ENCODE measurements around the gene OR8G1. TPM values are rescaled to one million over a fixed set of nuclear protein-coding genes. Genes with fewer than 3 reads are reported as not detected.

Gene OR8G1
- total RNA-seq, 1 experiment from 2014 or later = not detected

GRCh38 chr11:124210421-124210820 is 30.5 kb upstream of the OR8G1 start:
- no peak overlapping the region for H3K4me2 ChIP-seq (ENCODE audit: insufficient read depth, insufficient read length, low read length)
- H3K4me1 ChIP-seq (ENCODE audit: insufficient read depth, low read length) = no peaks in the 10 kb centered on the region
- Mint-ChIP-seq H3K27me3 (ENCODE audit: low read depth) (peaks cover 6% of the 10 kb centered on the region; the same call in 1 of the 2 replicates), H3K4me3 (no peak overlapping the region), H3K9me3 (no peaks in the 10 kb centered on the region), H3K36me3 (ENCODE audit: insufficient read depth in 1 of 3, low read depth in 3 of 3) (no peaks in the 10 kb centered on the region), H3K4me1 (peaks cover 3% of the 10 kb centered on the region in 2 experiments; a peak in 3 of 4 replicates), H3K27ac (no peak overlapping the region)
- H3K4ac ChIP-seq (ENCODE audit: low read depth, low read length) = no peak overlapping the region
- H4K20me1 ChIP-seq (ENCODE audit: control insufficient read depth, insufficient read depth, insufficient read length) = no peaks in the 10 kb centered on the region
- H2BK120ac ChIP-seq (ENCODE audit: low read depth, low read length, poor library complexity, severe bottlenecking) = no peak overlapping the region
- no peak for DNase-seq
- 0 out of 2 replicates have a peak, but pooled peaks cover 2% of the 10 kb centered on the region for H3K79me2 ChIP-seq (ENCODE audit: insufficient read depth, low read length)
- H3K14ac ChIP-seq (ENCODE audit: insufficient read depth, low read length) = no peak overlapping the region
- H3K23me2 ChIP-seq (ENCODE audit: insufficient read length, low read depth, low read length, poor library complexity, severe bottlenecking) = no peaks in the 10 kb centered on the region
- no peak overlapping the region for H2BK5ac ChIP-seq (ENCODE audit: insufficient read length, low read length)
- no peak overlapping the region for H4K8ac ChIP-seq (replicated peaks; ENCODE audit: insufficient read length, low read depth, low read length)
- no peak overlapping the region for H3K18ac ChIP-seq (ENCODE audit: insufficient read length, low read depth, low read length)
- H3K27ac ChIP-seq (ENCODE audit: insufficient read length, low read depth, low read length) = no peak overlapping the region
- H4K5ac ChIP-seq (ENCODE audit: insufficient read length, low read depth, low read length) = no peak overlapping the region
- H3K9ac ChIP-seq (ENCODE audit: extremely low read depth, insufficient read length, low read length) = no peak overlapping the region
- H2BK12ac ChIP-seq (ENCODE audit: insufficient read length, low read depth, low read length) = no peak overlapping the region
- no peak overlapping the region for H3T11ph ChIP-seq (ENCODE audit: low read length)
- H2AFZ ChIP-seq (ENCODE audit: low read length) = no peak overlapping the region
- no peak overlapping the region for H2AK5ac ChIP-seq (ENCODE audit: insufficient read length, low read length)
- H2BK20ac ChIP-seq (ENCODE audit: low read depth, low read length, poor library complexity, severe bottlenecking) = no peak overlapping the region
- H3K56ac ChIP-seq (ENCODE audit: insufficient read length, low read depth, low read length) = no peak overlapping the region
- H3K27me3 ChIP-seq (ENCODE audit: insufficient read depth, low read length) = no peaks in the 10 kb centered on the region
- H3K9me3 ChIP-seq (ENCODE audit: control insufficient read depth, low read depth, low read length) = no peaks in the 10 kb centered on the region
- H2BK15ac ChIP-seq (ENCODE audit: low read depth, low read length) = no peak overlapping the region
- WGBS (ENCODE audit: extremely low coverage, insufficient read length, low lambda C conversion rate) = no CpG with 5 or more reads among the region's 5 CpGs
- TF ChIP-seq, protein P1, sequence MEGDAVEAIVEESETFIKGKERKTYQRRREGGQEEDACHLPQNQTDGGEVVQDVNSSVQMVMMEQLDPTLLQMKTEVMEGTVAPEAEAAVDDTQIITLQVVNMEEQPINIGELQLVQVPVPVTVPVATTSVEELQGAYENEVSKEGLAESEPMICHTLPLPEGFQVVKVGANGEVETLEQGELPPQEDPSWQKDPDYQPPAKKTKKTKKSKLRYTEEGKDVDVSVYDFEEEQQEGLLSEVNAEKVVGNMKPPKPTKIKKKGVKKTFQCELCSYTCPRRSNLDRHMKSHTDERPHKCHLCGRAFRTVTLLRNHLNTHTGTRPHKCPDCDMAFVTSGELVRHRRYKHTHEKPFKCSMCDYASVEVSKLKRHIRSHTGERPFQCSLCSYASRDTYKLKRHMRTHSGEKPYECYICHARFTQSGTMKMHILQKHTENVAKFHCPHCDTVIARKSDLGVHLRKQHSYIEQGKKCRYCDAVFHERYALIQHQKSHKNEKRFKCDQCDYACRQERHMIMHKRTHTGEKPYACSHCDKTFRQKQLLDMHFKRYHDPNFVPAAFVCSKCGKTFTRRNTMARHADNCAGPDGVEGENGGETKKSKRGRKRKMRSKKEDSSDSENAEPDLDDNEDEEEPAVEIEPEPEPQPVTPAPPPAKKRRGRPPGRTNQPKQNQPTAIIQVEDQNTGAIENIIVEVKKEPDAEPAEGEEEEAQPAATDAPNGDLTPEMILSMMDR (conservative IDR thresholded peaks at IDR 0.05) = no peak
- no peak overlapping the region for H4K91ac ChIP-seq (ENCODE audit: insufficient read length, low read depth, low read length)
- no peaks in the 10 kb centered on the region for H3K79me1 ChIP-seq (ENCODE audit: insufficient read depth, low read depth, low read length, poor library complexity, severe bottlenecking)
- H3K23ac ChIP-seq (ENCODE audit: insufficient read length, low read depth, low read length) = no peak overlapping the region
